ENCODE results near the gene CNPY3.
A peak's percentile ranks its signal among the peaks of the same experiment; 100 is the strongest.
"Not testable (repeated sequence)": the region's sequence is repeated elsewhere in the genome, so short reads cannot be mapped to it uniquely, and the experiment has no call there.

CNPY3 gene

GRCh38 chr6:42902429-42903263 is 26.6 kb upstream of the CNPY3 start:
- not testable (repeated sequence) for H3K9me3 Mint-ChIP-seq; H3K36me3 Mint-ChIP-seq (ENCODE audit: low read depth); H3K27ac Mint-ChIP-seq; H3K4me3 Mint-ChIP-seq; H3K27me3 Mint-ChIP-seq
- H3K4me1 Mint-ChIP-seq (ENCODE audit: low read depth) = peaks cover 12% of the 10 kb centered on the region

GRCh38 chr6:42904467-42904866 is 24.8 kb upstream of the CNPY3 start:
- Mint-ChIP-seq H3K27ac (no peak overlapping the region), H3K4me3 (no peak overlapping the region), H3K4me1 (ENCODE audit: low read depth) (peaks cover 12% of the 10 kb centered on the region), H3K9me3 (no peaks in the 10 kb centered on the region), H3K36me3 (ENCODE audit: low read depth) (no peaks in the 10 kb centered on the region), H3K27me3 (no peaks in the 10 kb centered on the region)

- H3K4me3 Mint-ChIP-seq = no peak overlapping the region
- H3K36me3 Mint-ChIP-seq (ENCODE audit: low read depth) = no peaks in the 10 kb centered on the region
- peaks cover 5% of the 10 kb centered on the region for H3K27me3 Mint-ChIP-seq
- H3K27ac Mint-ChIP-seq = no peak overlapping the region
- H3K9me3 Mint-ChIP-seq = no peaks in the 10 kb centered on the region
- peaks cover 10% of the 10 kb centered on the region for H3K4me1 Mint-ChIP-seq (ENCODE audit: low read depth)
Observed at GRCh38 chr6:42907336-42907735, 21.9 kb upstream of the CNPY3 start.

- Mint-ChIP-seq H3K4me1 (ENCODE audit: low read depth) (peaks cover 5% of the 10 kb centered on the region), H3K4me3 (no peak overlapping the region), H3K27me3 (peaks cover 8% of the 10 kb centered on the region), H3K9me3 (no peaks in the 10 kb centered on the region), H3K27ac (no peak overlapping the region), H3K36me3 (ENCODE audit: low read depth) (no peaks in the 10 kb centered on the region)
Observed at GRCh38 chr6:42909835-42910234, 19.4 kb upstream of the CNPY3 start.

- H3K27ac Mint-ChIP-seq = no peak overlapping the region
Observed at GRCh38 chr6:42911171-42912021, 17.9 kb upstream of the CNPY3 start.

GRCh38 chr6:42914546-42914945 is 14.7 kb upstream of the CNPY3 start:
- peaks cover 8% of the 10 kb centered on the region for H3K27me3 Mint-ChIP-seq
- peaks cover 5% of the 10 kb centered on the region for H3K4me1 Mint-ChIP-seq (ENCODE audit: low read depth)
- no peak overlapping the region for H3K4me3 Mint-ChIP-seq
- H3K27ac Mint-ChIP-seq = no peak overlapping the region
- H3K9me3 Mint-ChIP-seq = no peaks in the 10 kb centered on the region
- no peaks in the 10 kb centered on the region for H3K36me3 Mint-ChIP-seq (ENCODE audit: low read depth)

More at GRCh38 chr6:42911171-42912021, 17.9 kb upstream of the CNPY3 start:
- Mint-ChIP-seq H3K36me3 (ENCODE audit: low read depth) (no peaks in the 10 kb centered on the region), H3K27me3 (peaks cover 8% of the 10 kb centered on the region), H3K4me3 (peak overlapping the region; percentile 63), H3K9me3 (no peaks in the 10 kb centered on the region), H3K4me1 (ENCODE audit: low read depth) (peaks cover 5% of the 10 kb centered on the region)

- H3K4me3 Mint-ChIP-seq = no peak within 1 kb of the TSS
- H3K4me1 Mint-ChIP-seq (ENCODE audit: low read depth) = peaks cover 5% of the 10 kb centered on the region
- H3K9me3 Mint-ChIP-seq = no peaks in the 10 kb centered on the region
- H3K27me3 Mint-ChIP-seq = peaks cover 8% of the 10 kb centered on the region
- H3K36me3 Mint-ChIP-seq (ENCODE audit: low read depth) = no peaks in the 10 kb centered on the region
- no peak within 1 kb of the TSS for H3K27ac Mint-ChIP-seq
Observed at GRCh38 chr6:42915732-42916131, 13.5 kb upstream of the CNPY3 start, which contains the start of gene PTCRA. Gene PTCRA (plus strand): TSS chr6:42916053. CDS start chr6:42916070, 17 bp downstream.

- H3K4me1 Mint-ChIP-seq (ENCODE audit: low read depth) = peaks cover 2% of the 10 kb centered on the region
- no peaks in the 10 kb centered on the region for H3K36me3 Mint-ChIP-seq (ENCODE audit: low read depth)
- no peak overlapping the region for H3K4me3 Mint-ChIP-seq
- no peak overlapping the region for H3K27ac Mint-ChIP-seq
- H3K9me3 Mint-ChIP-seq = no peaks in the 10 kb centered on the region
- H3K27me3 Mint-ChIP-seq = peaks cover 6% of the 10 kb centered on the region
Observed at GRCh38 chr6:42916288-42916687, 13.0 kb upstream of the CNPY3 start.

GRCh38 chr6:42921801-42922200 is 7.5 kb upstream of the CNPY3 start:
- no peaks in the 10 kb centered on the region for H3K9me3 Mint-ChIP-seq
- no peaks in the 10 kb centered on the region for H3K4me1 Mint-ChIP-seq (ENCODE audit: low read depth)
- no peak overlapping the region for H3K4me3 Mint-ChIP-seq
- no peaks in the 10 kb centered on the region for H3K27me3 Mint-ChIP-seq
- H3K36me3 Mint-ChIP-seq (ENCODE audit: low read depth) = no peaks in the 10 kb centered on the region
- no peak overlapping the region for H3K27ac Mint-ChIP-seq

GRCh38 chr6:42923666-42924065 is 5.6 kb upstream of the CNPY3 start:
- Mint-ChIP-seq H3K27me3 (no peaks in the 10 kb centered on the region), H3K9me3 (no peaks in the 10 kb centered on the region), H3K36me3 (ENCODE audit: low read depth) (no peaks in the 10 kb centered on the region), H3K27ac (no peak overlapping the region), H3K4me3 (no peak overlapping the region), H3K4me1 (ENCODE audit: low read depth) (peaks cover 6% of the 10 kb centered on the region)

- Mint-ChIP-seq H3K27me3 (no peaks in the 10 kb centered on the region), H3K36me3 (ENCODE audit: low read depth) (no peaks in the 10 kb centered on the region), H3K4me3 (no peak overlapping the region), H3K9me3 (no peaks in the 10 kb centered on the region), H3K4me1 (ENCODE audit: low read depth) (peaks cover 9% of the 10 kb centered on the region), H3K27ac (peak overlapping the region; percentile 43)
Observed at GRCh38 chr6:42925248-42925857, 3.9 kb upstream of the CNPY3 start.

- Mint-ChIP-seq H3K9me3 (no peaks in the 10 kb centered on the region), H3K4me1 (ENCODE audit: low read depth) (peaks cover 51% of the 10 kb centered on the region), H3K27ac (peak overlapping the region; percentile 97), H3K27me3 (no peaks in the 10 kb centered on the region), H3K36me3 (ENCODE audit: low read depth) (peaks cover 37% of the 10 kb centered on the region), H3K4me3 (peak overlapping the region; percentile 92)
Observed at GRCh38 chr6:42929821-42930360, 611 bp downstream of the CNPY3 start.

- no peaks in the 10 kb centered on the region for H3K9me3 Mint-ChIP-seq
Observed at GRCh38 chr6:42932412-42932811, 3.1 kb downstream of the CNPY3 start.

GRCh38 chr6:42933205-42933604 is 3.9 kb downstream of the CNPY3 start:
- H3K9me3 Mint-ChIP-seq = no peaks in the 10 kb centered on the region
- H3K4me1 Mint-ChIP-seq (ENCODE audit: low read depth) = peaks cover 61% of the 10 kb centered on the region
- H3K36me3 Mint-ChIP-seq (ENCODE audit: low read depth) = peaks cover 70% of the 10 kb centered on the region
- peak overlapping the region; percentile 97 for H3K27ac Mint-ChIP-seq
- peak overlapping the region; percentile 92 for H3K4me3 Mint-ChIP-seq
- H3K27me3 Mint-ChIP-seq = no peaks in the 10 kb centered on the region

More at GRCh38 chr6:42932412-42932811, 3.1 kb downstream of the CNPY3 start:
- Mint-ChIP-seq H3K4me3 (peak overlapping the region; percentile 92), H3K27ac (peak overlapping the region; percentile 97), H3K4me1 (ENCODE audit: low read depth) (peaks cover 62% of the 10 kb centered on the region), H3K27me3 (no peaks in the 10 kb centered on the region), H3K36me3 (ENCODE audit: low read depth) (peaks cover 62% of the 10 kb centered on the region)

All from stimulated activated naive CD8-positive, alpha-beta T cell treated with anti-CD3 and anti-CD28 coated beads, Interleukin-15, Interleukin-2, amounts not matched to agents 100 ng/mL and 50 ng/mL, for 24 hours (primary cell).